ENCODE data around the gene PRAC1.
"Not testable (repeated sequence)": the region's sequence is repeated elsewhere in the genome, so short reads cannot be mapped to it uniquely, and the experiment has no call there.

PRAC1 gene

DNA sequence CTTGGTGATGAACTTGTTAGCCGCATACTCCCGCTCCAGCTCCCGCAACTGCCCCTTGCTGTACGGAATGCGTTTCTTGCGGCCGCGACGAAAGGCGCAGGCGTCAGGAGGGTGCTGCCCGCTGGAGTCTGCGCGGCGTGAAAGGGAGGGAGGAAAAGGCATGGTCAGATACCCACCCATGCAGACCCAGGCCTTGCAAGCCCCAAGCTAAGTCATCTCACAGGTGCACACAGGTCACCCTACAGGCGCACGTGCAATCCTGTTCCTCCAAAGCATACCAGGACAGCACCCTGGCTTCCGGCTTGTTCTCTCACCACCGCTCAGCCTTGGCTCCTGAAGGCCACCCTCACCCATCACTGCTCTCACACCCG is 4.6 kb upstream of the PRAC1 start:
- DNase-seq (ENCODE audit: low spot score), result no peak

DNA sequence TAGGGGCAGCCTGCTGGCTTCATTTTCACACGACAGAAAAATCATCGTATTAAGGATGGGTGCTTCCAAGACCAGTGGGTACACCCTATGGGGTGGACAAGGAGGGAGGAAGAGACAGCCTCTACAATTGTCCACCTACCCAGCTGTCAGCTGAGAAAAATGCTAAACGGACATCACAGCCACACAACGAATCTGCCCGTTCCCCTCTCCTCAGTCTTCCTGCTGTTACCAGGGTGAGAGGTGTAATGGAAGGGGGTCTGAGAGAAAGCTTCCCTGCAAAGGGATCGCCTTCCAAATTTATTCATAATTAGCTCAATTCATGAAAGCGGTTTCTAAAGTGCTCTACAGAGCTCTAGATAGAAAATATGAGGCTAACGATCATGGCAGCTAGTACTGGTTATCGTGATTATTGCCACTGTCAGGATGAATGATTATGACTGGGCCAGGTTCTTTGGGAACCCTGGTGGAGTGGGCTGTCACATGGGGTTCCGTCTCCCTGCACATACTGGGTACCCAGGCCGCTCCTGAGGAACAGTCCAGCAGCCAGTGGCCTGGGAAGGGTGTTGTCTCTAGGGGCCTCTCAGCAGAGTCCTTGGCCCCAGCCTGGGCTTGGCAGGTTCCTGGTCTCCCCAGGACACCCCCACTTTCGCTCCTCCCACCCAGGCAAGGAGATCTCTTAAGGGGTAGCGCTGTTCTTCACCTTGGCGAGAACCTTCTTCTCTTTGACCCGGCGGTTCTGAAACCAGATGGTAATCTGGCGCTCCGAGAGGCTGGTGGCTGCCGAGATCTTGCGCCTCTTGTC is 4.0 kb upstream of the PRAC1 start:
- DNase-seq (ENCODE audit: low spot score), result no peak

GRCh38 chr17:48725288-48726064 is 3.2 kb upstream of the PRAC1 start:
- DNase-seq (ENCODE audit: low spot score), result no peak

- DNase-seq (ENCODE audit: low spot score), result no peak
Measured at GRCh38 chr17:48725004-48725287, 2.6 kb upstream of the PRAC1 start.

DNA sequence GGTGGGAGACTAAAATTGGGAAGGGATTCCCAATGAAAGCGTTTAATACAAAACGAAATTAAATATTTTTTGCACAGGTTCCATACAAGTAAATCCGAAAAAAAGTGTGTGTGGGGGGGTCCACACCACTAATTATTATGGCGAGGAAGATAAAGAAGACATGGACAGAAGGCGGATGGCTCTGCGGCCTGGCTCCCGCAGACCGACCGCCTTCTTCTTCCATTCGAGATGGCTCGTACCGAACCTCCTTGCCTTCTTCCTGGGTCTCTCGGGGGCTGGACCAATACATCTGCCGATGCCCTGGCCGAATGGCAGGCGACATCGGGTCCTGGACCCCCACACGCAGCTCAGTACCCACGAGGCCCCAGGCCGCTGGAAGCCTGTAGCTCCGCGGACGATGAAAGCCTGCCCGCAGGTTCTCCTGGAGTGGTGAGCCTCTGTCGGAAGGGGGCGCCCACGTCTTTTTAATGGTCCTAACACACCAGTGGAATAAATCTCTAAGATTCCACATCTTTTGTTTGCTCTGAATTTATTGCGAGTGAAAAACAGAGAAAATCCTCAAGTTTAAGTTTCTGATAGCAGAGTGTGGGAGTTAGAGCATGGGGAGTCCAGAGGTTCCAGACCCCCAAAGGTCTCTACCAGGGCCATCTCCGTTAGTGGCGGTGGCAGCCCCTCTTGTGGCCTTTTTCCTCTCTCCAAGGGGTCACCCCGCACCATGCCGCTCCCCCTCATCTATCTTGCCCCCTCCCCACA is 2.1 kb upstream of the PRAC1 start:
- DNase-seq (ENCODE audit: low spot score), result peak; percentile 57

DNA sequence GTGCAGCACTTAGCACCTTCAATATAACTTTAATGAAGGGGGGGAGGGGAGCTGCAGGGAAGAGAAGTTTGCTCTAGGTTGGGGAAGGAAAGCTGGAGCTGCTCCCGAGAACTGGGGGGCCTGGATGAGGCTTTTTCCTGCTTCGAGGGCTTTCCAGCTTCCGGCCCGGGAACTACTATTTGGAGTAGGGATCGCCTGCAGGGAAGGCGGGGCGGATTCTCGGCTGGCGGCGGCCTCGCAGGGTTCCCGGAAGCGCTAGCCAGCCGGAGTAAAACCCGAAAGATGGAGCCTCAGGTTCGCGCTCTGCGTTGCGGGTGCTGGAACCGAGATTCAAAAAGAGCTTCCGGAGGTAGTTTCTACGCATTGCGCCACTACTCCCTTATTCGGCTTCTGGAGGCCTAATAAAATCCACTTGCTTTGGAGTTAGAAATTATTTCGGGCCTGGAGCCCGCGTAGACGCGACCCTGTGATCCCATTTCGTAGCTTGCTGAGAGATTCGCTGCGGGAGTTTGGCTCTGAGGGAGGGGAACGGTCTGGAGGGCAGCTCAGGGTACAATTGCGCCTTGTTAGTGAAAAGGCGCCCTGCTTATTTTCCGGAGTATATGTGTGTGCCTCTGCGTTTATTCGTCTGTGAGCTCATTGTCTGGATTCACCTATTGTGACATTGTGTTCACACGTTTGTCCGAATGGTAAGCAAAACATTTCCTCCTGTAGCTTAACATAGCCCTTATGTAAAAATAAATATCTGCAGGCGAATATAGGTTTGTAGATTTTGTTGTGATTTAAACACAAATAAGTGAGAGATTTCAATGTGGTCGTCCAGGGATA is 1.3 kb upstream of the PRAC1 start:
- no peak for DNase-seq (ENCODE audit: low spot score)

- DNase-seq (ENCODE audit: low spot score), result no peak
Measured at GRCh38 chr17:48722915-48723422, 651 bp upstream of the PRAC1 start, which contains the start of gene PRAC2. PRAC2 (plus strand) TSS chr17:48723185; CDS start chr17:48724411, 1,226 bp downstream.

- no peak for DNase-seq (ENCODE audit: low spot score)
Measured at GRCh38 chr17:48721009-48721402, 1.3 kb downstream of the PRAC1 start.

DNA sequence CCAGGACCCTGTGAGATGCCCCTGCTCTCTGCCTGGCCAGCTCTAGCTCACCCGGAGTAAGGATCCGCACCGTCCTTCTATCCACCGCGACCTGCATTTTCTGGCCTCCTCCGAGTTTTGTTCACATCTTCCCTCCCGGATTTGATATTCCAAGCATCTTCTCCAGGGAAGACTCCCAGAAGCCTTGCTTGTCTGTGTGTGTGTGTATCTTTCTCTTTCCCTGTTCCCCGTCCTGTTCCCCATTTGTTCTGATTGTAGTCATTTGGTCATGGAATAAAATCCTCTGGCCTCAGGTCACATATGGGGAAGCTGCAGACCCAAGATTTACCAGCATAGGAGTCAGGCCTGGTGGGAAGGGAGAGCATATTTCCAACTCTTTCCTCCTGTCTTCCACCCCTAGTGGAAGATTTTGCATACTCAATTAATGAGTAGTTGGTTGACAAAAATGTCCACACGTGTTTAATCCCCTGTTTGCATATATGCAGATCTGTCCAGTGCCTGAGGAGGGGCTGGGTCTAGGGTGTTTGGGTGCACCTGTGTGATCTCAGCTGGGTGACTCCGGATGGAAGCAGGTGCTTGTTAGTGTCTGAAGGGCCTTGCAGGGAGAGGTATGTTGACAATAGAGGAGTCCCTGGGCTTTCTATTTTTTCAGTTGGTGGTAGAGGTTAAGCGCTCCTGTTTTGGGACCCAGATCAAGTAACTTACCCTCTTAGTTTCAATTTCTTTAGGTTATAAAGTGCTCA is 1.9 kb downstream of the PRAC1 start:
- no peak for DNase-seq (ENCODE audit: low spot score)

DNA sequence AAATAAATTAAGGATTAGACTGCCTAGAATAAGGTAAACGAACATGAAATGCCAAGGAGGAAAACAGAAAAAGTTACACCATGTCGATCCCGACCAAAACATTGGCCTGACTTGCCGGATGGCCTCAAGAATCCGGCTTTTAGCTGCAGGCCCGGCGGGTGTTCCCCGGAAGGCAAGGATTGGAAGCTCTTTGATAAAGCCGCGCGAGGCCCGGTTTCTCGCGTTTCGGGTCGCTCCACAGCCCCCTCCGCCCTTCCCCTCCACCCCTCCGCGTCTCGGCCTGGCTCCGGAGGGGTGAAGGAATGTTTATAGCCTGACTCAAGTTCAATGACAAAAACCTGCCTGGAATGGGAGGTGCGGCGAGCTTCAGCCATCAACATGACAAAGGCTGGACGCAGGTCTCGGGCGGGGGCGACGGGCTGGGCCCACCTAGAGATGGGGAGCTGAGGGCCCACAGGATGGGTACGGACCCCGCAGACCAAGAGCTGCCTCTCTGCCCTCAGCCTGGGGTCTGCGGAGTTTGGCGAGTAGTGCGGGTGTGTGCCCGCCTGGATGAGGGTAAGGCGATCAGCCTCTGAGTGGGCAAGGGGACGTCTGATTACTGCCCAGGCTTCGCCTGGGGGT is 2.6 kb downstream of the PRAC1 start:
- DNase-seq (ENCODE audit: low spot score), result no peak

GRCh38 chr17:48718761-48719641 is 3.3 kb downstream of the PRAC1 start:
- no peak for DNase-seq (ENCODE audit: low spot score)

GRCh38 chr17:48718227-48718760 is 4.0 kb downstream of the PRAC1 start:
- DNase-seq (ENCODE audit: low spot score), result no peak

DNA sequence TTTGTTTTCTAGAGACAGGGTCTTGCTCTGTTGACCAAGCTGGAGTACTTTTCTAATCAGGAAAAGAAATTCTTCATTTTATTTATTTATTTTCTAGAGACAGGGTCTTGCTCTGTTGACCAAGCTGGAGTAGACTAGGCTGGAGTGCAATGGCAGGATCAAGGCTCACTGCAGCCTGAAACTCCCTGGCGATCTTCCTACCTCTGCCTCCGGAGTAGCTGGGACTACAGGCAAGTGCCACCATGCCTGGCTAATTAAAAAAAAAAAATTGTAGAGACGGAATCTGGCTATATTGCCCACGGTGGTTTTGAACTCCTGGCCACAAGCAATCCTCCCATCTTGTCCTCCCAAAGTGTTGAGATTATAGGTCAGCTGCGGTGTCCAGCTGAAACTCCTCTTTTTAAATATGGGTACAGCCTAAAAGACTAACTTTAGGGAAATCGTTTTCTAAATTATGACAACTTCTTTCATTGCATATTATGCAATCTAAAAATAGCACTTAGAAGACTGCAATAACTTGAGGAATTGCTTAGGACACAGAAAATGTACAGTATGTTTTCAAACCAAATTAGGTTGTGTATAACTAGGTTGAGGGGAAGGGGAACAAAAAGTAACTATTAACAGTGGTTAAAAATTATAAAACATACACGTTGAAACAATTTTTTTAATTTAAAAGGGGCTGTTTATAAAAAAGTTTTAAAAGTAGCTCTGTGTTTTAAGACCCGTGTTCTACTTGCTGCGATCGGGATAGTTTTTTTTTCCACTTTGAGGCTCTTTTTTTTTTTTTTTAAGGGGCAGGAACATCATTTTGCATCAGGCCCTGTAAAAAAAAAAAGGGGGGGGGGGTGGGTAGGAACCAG is 4.7 kb downstream of the PRAC1 start:
- no peak for DNase-seq (ENCODE audit: low spot score)

DNA sequence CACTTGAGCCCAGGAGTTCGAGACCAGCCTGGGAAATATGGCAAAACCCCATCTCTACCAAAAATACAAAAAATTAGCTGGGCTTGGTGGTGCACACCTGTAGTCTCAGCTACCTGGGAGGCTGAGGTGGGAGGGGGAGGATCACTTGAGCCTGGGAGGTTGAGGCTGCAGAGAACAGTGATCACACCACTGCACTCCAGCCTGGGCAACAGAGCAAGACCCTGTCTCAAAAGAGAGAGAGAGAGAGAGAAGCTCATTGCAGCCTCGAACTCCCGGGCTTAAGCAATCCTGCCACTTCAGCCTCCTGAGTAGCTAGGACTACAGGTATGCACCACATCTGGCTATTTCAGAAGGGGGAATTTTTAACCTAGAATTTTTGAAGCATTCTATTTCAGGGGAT is 5.8 kb downstream of the PRAC1 start:
- DNase-seq (ENCODE audit: low spot score), result not testable (repeated sequence)

GRCh38 chr17:48715496-48716399 is 6.6 kb downstream of the PRAC1 start:
- no peak for DNase-seq (ENCODE audit: low spot score)

DNA sequence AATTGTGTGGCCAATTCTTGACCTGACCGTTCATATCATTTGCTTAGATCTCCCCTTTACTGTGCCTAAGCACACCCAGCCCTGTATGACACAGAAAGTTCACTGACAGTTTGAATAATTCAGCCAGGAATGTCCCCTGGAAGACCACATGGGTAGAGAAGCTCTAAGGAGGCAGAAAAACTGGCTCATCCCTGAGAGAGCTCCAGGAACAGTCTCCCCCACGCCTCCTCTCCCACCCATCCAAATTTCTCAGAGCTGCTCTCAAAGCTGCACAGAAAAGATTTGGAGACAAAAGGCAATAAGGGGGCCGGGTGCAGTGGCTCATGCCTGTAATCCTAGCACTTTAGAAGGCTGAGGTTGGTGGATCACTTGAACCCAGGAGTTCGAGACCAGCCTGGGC is 11.2 kb downstream of the PRAC1 start:
- DNase-seq (ENCODE audit: low spot score), result no peak
